ENCODE measurements around the gene MYO1G.
"Not testable (repeated sequence)": the region's sequence is repeated elsewhere in the genome, so short reads cannot be mapped to it uniquely, and the experiment has no call there.

DNA sequence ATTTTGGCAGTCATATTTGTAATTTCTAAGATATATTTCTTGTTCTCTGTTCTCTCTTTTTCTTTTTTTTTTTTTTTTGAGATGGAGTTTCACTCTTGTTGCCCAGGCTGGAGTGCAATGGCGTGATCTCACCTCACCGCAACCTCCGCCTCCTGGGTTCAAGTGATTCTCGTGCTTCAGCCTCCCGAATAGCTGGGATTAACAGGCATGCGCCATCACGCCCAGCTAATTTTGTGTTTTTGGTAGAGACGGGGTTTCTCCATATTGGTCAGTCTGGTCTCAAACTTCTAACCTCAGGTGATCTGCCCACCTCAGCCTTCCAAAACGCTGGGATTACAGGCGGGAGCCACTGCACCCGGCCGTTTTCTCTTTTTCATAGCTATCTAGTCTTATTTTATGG lies 46.7 kb upstream of the MYO1G start:
- TF ChIP-seq, protein P1, sequence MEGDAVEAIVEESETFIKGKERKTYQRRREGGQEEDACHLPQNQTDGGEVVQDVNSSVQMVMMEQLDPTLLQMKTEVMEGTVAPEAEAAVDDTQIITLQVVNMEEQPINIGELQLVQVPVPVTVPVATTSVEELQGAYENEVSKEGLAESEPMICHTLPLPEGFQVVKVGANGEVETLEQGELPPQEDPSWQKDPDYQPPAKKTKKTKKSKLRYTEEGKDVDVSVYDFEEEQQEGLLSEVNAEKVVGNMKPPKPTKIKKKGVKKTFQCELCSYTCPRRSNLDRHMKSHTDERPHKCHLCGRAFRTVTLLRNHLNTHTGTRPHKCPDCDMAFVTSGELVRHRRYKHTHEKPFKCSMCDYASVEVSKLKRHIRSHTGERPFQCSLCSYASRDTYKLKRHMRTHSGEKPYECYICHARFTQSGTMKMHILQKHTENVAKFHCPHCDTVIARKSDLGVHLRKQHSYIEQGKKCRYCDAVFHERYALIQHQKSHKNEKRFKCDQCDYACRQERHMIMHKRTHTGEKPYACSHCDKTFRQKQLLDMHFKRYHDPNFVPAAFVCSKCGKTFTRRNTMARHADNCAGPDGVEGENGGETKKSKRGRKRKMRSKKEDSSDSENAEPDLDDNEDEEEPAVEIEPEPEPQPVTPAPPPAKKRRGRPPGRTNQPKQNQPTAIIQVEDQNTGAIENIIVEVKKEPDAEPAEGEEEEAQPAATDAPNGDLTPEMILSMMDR (IDR thresholded peaks at IDR 0.05; ENCODE audit: borderline replicate concordance, extremely low read depth, low read length, poor library complexity, severe bottlenecking): not testable (repeated sequence)
- not testable (repeated sequence) for TF ChIP-seq EZH2 (IDR thresholded peaks at IDR 0.05; ENCODE audit: borderline replicate concordance, low read depth, low read length, severe bottlenecking)

Data from DND-41 (cell line).